Measurements from ENCODE around the gene TRIM66.

Gene TRIM66

DNA sequence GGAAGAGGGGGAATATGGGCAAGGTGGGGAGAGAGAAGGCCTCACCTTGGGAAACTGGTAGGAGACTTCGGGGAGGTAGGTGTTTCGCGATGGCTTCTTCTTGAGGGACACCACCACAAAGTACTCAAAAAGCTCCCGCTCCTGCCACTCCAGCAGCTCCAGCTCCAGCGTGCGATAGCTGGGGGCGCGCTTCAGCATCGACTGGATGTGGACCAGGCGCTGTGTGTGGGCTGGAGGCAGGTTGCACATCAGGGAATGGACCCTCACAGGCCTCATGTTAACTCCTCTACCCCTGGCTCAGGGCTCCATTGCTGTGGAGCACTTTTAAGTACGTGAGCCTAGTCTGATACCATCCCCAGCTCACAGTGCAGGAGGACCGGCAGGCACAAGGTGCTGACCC, 30.0 kb upstream of the TRIM66 start:
- no peak for DNase-seq

- no peak for DNase-seq
Measured at GRCh38 chr11:8711895-8712442, 29.5 kb upstream of the TRIM66 start.

- DNase-seq, result no peak
Measured at GRCh38 chr11:8709777-8710176, 27.3 kb upstream of the TRIM66 start.

DNA sequence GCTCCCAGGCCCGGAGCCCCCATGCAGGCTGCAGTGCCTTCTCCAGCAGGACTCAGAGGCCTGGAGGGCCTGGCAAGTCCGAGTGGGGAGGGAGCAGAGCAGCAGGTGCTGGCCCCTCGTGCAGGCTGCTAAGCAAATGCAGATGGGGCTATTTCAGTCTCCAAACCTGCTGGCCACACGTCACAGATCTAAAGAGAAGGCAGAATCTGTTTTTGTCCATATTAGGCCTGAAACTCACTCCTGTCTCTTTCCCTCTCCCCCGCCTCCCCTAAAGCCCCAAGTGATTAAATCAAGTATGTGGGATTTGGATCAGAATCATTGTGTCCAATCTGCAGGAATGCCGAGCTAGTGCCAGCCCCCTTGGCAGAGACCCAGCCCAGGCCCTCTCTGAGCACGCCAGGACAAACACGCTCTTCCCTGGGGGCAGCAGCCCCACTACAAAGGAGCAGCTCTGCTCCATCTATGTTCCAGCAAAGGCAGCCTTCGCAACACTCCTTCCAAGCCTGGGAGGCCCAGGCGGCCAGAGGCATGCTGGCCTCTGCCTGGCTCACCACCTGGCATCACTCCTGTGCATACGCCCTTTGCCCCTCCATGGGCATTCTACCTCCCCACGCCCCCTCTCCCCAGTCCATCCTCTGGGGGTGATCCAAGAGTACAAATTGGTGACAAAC, 26.7 kb upstream of the TRIM66 start:
- no peak for DNase-seq

DNA sequence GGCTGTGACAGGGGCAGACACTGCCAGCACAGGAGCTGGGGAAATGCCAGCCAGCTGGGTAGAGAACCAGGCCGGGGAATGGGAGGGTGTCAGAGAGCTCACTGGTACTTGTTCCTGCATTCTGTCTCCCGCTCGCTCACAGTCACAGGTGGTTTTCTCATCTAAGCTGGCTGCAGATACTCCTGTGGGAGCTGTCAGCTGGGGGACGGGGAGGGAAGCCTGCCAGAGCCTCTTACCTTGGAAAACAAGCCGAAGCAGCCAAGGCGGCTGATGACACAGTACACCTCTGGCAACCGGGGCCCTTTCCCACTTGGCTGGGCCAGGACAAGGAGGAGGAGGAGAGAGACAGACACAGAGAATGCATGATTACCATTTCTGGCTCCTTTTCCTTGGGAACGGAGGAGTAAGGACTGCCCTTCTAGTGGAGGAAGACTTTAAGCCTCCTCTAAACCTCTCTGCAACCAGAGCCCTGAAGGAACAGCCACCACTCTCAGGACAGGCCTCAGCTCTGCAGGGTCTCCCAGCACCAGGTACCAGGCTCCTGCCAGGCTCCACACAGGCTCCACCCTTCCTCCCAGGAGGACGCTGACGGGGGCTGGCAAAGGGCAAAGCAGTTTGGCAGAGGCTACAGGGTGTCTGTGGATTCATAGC, 25.2 kb upstream of the TRIM66 start:
- DNase-seq, result no peak

GRCh38 chr11:8706673-8707432, 24.4 kb upstream of the TRIM66 start:
- DNase-seq, result no peak

DNA sequence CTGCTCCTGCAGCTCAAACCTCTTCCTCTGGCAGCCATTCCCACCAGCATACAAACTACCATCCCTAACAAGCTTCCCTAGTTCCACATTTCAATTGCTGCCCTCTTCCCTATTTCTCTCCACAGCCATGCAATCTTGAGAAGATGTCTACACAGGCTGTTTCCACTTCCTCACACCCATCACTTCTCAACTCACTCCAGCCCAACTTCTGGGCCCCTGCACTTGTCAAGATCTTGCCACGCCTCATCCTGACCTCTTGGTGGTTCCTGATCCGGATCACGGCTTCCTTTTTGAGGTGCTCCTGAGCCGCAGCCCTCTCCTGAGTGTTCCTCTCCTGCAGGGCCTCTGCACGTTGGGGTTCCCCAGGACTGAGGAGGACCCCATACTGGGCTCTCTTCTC, 22.7 kb upstream of the TRIM66 start:
- no peak for DNase-seq

DNA sequence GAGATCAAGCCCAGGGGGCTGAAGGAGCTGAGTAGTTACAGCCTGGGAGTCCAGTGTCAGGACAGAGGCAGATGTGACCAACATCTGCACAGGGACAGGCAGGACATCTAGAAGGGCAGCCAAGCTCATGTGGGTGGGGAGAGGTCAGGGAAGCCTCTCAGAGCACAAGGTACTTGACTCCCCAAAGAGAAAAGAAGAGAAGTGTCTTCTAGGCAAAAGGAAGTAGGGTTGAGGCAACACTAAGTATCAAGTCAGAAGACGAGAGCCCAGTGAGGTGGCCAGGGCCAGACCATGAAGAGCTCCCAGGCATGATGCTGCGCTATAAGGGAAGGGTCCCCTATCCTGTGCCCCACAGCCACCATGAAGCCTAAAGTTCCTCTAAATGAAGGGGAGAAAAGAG, 21.7 kb upstream of the TRIM66 start:
- no peak for DNase-seq

DNA sequence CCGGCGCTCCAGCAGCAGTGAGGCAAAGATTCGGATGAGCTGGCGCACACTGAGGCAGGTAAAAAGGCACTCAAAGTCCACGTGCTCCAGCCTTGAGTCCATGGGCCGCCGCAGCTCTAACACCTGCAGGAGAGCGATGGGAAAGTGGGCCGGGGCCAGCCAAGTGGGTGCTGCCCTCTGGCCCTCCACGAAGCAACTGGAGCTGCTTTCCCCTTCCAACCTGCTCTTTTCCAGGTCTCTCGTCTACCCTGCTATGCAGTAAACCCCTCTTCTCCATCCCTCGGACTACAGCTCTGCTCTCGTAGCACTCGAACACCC, 20.1 kb upstream of the TRIM66 start:
- DNase-seq, result no peak

GRCh38 chr11:8701891-8702597, 19.6 kb upstream of the TRIM66 start:
- DNase-seq, result no peak

GRCh38 chr11:8699903-8700302, 17.4 kb upstream of the TRIM66 start:
- no peak for DNase-seq

DNA sequence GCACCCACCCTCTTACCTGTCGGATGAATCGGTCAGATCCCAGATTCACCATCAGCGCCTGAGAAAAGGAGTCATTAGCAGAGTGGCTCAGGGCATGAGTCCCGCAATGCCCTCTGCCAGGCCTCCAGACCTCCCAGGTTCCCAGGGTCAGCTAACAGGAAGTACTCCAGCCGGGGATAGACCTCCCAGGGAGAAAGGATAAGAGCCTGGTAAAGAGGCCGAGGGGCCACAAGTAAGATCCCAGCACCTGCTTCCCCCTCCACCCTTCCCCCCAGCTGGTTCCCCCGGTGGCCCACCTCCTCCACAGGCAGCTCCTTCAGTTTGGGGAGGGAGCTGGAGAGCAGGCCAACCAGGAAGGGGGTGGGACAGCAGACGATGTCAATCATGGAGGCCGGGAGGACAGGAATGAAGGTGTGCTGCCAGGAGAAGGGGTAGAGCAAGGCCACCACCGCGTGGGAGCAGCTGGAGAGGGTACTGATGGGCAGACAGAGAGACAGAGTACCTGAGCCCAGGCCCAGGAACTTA, 16.5 kb upstream of the TRIM66 start:
- DNase-seq, result no peak

DNA sequence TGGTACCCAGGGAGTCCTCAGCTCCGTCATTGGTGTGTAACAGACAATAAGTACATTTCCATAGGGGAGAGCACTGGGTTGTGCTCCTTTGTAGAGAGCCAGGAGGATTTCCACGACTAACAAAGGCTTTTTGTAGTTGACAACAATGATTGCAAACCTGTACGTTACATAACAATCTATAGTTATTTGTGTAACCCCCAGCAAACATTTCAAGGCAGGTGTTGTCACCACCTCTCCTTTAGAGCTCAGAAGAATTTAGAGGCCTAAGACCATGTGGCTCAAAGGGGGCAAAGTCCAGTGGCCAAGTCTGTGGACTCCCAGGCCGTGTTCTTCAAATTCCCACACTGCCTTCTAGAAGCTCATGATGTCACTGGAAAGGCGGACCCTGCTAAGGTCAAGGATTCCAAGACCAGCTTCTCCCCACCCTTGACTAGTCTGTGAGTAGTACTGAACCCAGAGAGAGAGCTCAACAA, 15.9 kb upstream of the TRIM66 start:
- DNase-seq, result no peak

DNA sequence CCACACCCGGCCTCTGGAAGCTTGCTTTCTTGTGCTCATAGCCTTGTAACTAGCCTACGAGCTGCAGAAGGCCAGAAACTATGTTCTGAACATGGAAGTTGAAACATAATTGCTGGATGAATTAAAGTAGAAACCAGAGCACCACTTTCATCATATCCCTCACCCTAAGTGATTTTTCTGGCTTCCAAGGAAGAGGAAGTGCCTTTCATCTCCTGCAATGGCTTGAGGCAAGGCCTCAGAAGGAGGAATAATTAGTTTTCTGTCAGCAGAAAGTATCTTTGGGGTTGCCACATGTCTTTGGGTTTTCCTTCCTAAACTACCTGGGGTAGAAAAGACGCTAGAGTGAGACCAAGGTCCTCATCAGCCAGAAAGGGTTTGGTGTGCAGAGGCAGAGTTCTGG, 14.6 kb upstream of the TRIM66 start:
- no peak for DNase-seq

- DNase-seq, result no peak
Measured at GRCh38 chr11:8694137-8694536, 11.7 kb upstream of the TRIM66 start.

DNA sequence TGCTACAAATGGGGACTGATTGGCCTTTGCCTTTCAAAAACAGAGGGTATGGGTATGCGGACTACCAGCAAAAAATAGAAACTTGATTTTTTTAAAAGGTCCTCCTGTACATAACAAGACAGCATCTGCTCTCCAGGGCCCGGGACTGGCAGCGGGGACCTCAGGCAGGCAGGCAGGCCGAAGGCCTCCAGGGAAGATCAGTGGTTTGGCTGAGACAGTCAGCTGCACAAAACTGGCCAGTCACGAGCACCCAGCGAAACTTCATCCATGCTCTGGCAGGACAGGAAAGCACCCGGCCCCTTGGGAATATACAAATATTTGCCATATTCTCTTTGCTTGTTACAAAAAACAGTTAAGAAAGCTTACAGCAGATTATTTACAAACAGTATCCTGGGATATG, 11.1 kb upstream of the TRIM66 start:
- DNase-seq, result no peak

GRCh38 chr11:8693010-8693551, 10.6 kb upstream of the TRIM66 start:
- no peak for DNase-seq

GRCh38 chr11:8692417-8692816, 10.0 kb upstream of the TRIM66 start:
- no peak for DNase-seq

GRCh38 chr11:8691601-8692000, 9.1 kb upstream of the TRIM66 start:
- DNase-seq, result no peak

DNA sequence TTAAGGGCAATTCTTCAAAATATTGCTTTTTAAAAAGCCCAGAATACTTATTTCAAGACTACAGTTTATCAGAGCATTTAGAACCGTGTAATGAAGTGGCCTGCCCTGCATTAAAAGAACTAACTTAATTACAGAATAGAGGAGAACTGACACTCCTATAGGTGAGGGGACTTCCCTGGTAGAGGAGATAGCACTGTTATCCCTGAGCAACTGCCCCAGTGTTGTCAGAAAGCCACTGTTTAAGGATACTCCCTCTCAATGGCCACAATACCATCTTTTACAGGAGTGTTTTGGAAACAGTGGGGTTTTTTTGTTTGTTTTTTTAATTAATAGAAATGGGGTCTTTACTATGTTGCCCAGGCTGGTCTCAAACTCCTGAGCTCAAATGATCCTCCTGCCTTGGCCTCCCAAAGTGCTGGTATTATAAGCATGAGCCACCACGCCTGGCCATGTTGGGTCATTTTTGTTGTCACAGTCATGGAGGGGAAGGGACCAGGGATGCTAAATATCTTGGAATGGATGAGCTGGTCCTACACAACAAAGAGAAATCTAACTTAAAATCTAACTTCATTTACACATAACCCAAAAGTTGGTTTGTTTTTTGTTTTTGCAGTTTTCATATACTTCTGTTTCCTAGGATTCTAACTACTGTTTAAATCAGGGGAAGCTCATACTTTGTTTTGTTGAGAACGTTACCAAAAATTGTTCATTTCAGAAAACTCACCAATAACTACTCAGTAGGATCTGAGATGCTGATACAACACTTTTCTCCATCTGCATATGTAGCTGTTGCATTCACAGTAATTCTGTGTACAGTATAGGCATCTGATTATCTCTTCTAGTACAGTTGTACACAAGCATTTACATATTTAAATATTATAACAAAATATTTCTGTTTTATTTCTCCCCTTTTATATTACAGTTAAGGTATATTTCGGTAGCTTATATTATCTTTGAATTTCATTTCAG, 8.2 kb upstream of the TRIM66 start:
- DNase-seq, result no peak

- no peak for DNase-seq
Measured at GRCh38 chr11:8689726-8690255, 7.3 kb upstream of the TRIM66 start.
